HepG2 (cell line): ENCODE measurements around the gene MBD3. TPM values are rescaled to one million over a fixed set of nuclear protein-coding genes. Genes with fewer than 3 reads are reported as not detected.

Experiments
- ADNP ChIP-seq: sonication (generic); formaldehyde crosslinking; IDR thresholded peaks from 2 replicates; pipeline ENCODE4 v1.4.0; 2020; ENCODE audit warnings: missing genetic modification reagents
- FOXA3 ChIP-seq: IDR thresholded peaks from 2 replicates; pipeline ENCODE4 v1.6.1; 2016; ENCODE audit warnings: missing genetic modification reagents, missing compliant biosample characterization
- FOXK1 ChIP-seq: sonication (generic); formaldehyde crosslinking; IDR thresholded peaks from 2 replicates; pipeline ENCODE4 v1.4.0; 2020; ENCODE audit warnings: low read depth, missing genetic modification reagents, borderline replicate concordance
- GABPA ChIP-seq, 2 experiments: IDR thresholded peaks; 2 replicates each; pipeline ENCODE4 v1.6.1; 2011 to 2016; ENCODE audit warnings: low read depth in 2 of 2, low read length in 1 of 2, missing biosample characterization in 1 of 2, missing genetic modification characterization in 1 of 2
- ISX ChIP-seq: sonication (generic); formaldehyde crosslinking; conservative IDR thresholded peaks from 2 replicates; pipeline ENCODE4 v1.5.0; 2020; ENCODE audit warnings: missing genetic modification reagents
- MATR3 ChIP-seq: sonication (generic); formaldehyde crosslinking; IDR thresholded peaks from 2 replicates; pipeline ENCODE4 v1.4.0; 2020; ENCODE audit warnings: missing genetic modification reagents
- PAF1 ChIP-seq: IDR thresholded peaks from 2 replicates; pipeline ENCODE4 v1.6.1; 2016; ENCODE audit warnings: missing genetic modification reagents, missing compliant biosample characterization
- SATB2 ChIP-seq: sonication (generic); formaldehyde crosslinking; IDR thresholded peaks from 2 replicates; pipeline ENCODE4 v1.5.0; 2020; ENCODE audit warnings: missing genetic modification reagents
- TAF1 ChIP-seq: sonication (generic); formaldehyde crosslinking; IDR thresholded peaks from 2 replicates; pipeline ENCODE4 v1.4.0; 2020; ENCODE audit warnings: missing genetic modification reagents
- TOPORS ChIP-seq: sonication (generic); formaldehyde crosslinking; IDR thresholded peaks from 2 replicates; pipeline ENCODE4 v1.8.0; 2023; ENCODE audit warnings: mild to moderate bottlenecking, missing genetic modification reagents
- ZBTB1 ChIP-seq: sonication (generic); formaldehyde crosslinking; IDR thresholded peaks from 2 replicates; pipeline ENCODE4 v1.4.0; 2020; ENCODE audit warnings: missing genetic modification reagents, borderline replicate concordance
- ZNF432 ChIP-seq: sonication (generic); formaldehyde crosslinking; IDR thresholded peaks from 2 replicates; pipeline ENCODE4 v1.5.0; 2020; ENCODE audit warnings: missing genetic modification reagents, mild to moderate bottlenecking, borderline replicate concordance
- ZNF501 ChIP-seq: sonication (generic); formaldehyde crosslinking; IDR thresholded peaks from 2 replicates; pipeline ENCODE4 v1.5.1; 2020; ENCODE audit warnings: mild to moderate bottlenecking, moderate library complexity, missing genetic modification reagents
- ZNF781 ChIP-seq: sonication (generic); formaldehyde crosslinking; IDR thresholded peaks from 2 replicates; pipeline ENCODE4 v1.5.1; 2020; ENCODE audit warnings: borderline replicate concordance, mild to moderate bottlenecking, missing genetic modification reagents; ENCODE audit errors: not compliant biosample characterization
- ZNF891 ChIP-seq: sonication (generic); formaldehyde crosslinking; IDR thresholded peaks from 2 replicates; pipeline ENCODE4 v1.5.0; 2020; ENCODE audit warnings: mild to moderate bottlenecking, missing genetic modification reagents
- polyA plus RNA-seq, 8 experiments: library from polyadenylated mRNA; depleted of rRNA in 3 of 8; stranded (reverse) in 7 of 8; unstranded in 1 of 8; fragments of >200 nt; fragmentation: Illumina TruSeq in 4 of 8; extraction: Trizol in 4 of 8; gene quantifications; 2 replicates each; pipeline versions ENCODE4 v1.2.1 to v1.2.3, GENCODE V29; 2011 to 2016; ENCODE audit warnings: low read depth in 4 of 8, missing spikeins in 1 of 8, mixed read lengths in 1 of 8; ENCODE audit not compliant: insufficient read depth in 1 of 8
- total RNA-seq, 5 experiments: library from RNA; depleted of rRNA; stranded (reverse); fragments of >200 nt; fragmentation: Illumina TruSeq; extraction: Trizol; gene quantifications; 2 replicates each; pipeline ENCODE4 v1.2.3, GENCODE V29; 2016; ENCODE audit warnings: low read depth in 1 of 5
- TF ChIP-seq, protein P1 (sequence below): sonication (generic); formaldehyde crosslinking; IDR thresholded peaks from 2 replicates; pipeline ENCODE4 v1.4.0; 2020; ENCODE audit warnings: mild to moderate bottlenecking, missing genetic modification reagents
- TF ChIP-seq, protein P2 (sequence below): sonication (generic); formaldehyde crosslinking; IDR thresholded peaks from one replicate; pipeline ENCODE4 v1.5.1; 2020; ENCODE audit warnings: mild to moderate bottlenecking, missing genetic modification reagents; ENCODE audit errors: not compliant biosample characterization
- TF ChIP-seq, protein P3 (sequence below): sonication (generic); formaldehyde crosslinking; IDR thresholded peaks from 2 replicates; pipeline ENCODE4 v1.4.0; 2020; ENCODE audit warnings: missing genetic modification reagents

Gene MBD3
- total and polyA plus RNA-seq, 2 of the 13 experiments (the other 11 are each of a cell fraction or from before 2014, with no cell fraction given) = 21.2 to 76.9 TPM

DNA sequence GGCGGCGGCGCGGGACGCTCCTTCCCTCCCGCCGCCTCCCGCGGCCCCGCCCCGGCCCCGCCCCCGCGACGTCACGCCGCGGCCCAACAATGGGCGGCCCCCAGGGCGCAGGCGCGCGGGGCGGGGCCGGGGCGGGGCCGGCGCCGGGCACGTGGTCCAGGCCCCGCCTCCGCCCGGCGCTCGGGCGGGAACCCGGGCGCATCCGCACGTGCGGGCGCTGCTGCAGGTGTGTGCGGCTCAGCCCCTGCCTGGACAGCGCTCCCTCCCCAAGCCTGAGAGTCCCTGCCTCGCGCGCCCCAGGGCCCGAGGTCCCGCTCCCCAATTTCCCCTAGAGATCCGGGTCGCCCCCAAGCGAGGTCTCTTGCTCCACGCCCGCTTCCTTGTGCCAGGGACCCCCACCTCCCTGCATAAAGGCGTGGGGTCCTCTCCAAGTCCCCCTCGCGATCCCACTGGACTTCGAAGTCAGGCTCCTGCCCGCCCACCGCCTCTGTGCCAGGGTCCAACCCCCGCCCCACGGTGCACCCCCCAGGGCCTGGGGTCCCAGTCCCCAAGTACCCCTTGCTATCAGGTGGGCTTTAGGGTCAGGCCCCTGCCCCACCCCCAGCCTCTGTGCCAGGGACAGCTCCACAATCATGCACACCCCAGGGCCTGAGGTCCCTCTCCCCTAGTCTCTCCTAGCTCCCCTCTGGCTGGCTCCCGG, 24.2 kb downstream of the MBD3 start, which contains the start of gene MEX3D (continued):
- TF ChIP-seq ZNF781 (no peak), ADNP (CRISPR knock-in tag) (no peak), PAF1 (no peak), FOXA3 (no peak), MATR3 (CRISPR knock-in tag) (no peak), SATB2 (CRISPR knock-in tag) (0 out of 2 replicates have a peak, but pooled peaks have one; percentile 76), ZNF432 (CRISPR knock-in tag) (no peak), ISX (CRISPR knock-in tag) (no peak), ZNF501 (no peak), ZNF891 (CRISPR knock-in tag) (no peak), FOXK1 (CRISPR knock-in tag) (no peak), TOPORS (CRISPR knock-in tag) (no peak), ZBTB1 (CRISPR knock-in tag) (no peak), TAF1 (CRISPR knock-in tag) (peak; percentile 25; the same call in 1 of the 2 replicates), GABPA (IDR thresholded peaks at IDR 0.05; ENCODE audit: low read depth, low read length) (no peak), GABPA (CRISPR knock-in tag; IDR thresholded peaks at IDR 0.05; ENCODE audit: low read depth) (no peak)
- TF ChIP-seq, protein P1, sequence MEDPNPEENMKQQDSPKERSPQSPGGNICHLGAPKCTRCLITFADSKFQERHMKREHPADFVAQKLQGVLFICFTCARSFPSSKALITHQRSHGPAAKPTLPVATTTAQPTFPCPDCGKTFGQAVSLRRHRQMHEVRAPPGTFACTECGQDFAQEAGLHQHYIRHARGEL (CRISPR knock-in tag) = no peak; the same call in 1 of the 2 replicates
- TF ChIP-seq, protein P2, sequence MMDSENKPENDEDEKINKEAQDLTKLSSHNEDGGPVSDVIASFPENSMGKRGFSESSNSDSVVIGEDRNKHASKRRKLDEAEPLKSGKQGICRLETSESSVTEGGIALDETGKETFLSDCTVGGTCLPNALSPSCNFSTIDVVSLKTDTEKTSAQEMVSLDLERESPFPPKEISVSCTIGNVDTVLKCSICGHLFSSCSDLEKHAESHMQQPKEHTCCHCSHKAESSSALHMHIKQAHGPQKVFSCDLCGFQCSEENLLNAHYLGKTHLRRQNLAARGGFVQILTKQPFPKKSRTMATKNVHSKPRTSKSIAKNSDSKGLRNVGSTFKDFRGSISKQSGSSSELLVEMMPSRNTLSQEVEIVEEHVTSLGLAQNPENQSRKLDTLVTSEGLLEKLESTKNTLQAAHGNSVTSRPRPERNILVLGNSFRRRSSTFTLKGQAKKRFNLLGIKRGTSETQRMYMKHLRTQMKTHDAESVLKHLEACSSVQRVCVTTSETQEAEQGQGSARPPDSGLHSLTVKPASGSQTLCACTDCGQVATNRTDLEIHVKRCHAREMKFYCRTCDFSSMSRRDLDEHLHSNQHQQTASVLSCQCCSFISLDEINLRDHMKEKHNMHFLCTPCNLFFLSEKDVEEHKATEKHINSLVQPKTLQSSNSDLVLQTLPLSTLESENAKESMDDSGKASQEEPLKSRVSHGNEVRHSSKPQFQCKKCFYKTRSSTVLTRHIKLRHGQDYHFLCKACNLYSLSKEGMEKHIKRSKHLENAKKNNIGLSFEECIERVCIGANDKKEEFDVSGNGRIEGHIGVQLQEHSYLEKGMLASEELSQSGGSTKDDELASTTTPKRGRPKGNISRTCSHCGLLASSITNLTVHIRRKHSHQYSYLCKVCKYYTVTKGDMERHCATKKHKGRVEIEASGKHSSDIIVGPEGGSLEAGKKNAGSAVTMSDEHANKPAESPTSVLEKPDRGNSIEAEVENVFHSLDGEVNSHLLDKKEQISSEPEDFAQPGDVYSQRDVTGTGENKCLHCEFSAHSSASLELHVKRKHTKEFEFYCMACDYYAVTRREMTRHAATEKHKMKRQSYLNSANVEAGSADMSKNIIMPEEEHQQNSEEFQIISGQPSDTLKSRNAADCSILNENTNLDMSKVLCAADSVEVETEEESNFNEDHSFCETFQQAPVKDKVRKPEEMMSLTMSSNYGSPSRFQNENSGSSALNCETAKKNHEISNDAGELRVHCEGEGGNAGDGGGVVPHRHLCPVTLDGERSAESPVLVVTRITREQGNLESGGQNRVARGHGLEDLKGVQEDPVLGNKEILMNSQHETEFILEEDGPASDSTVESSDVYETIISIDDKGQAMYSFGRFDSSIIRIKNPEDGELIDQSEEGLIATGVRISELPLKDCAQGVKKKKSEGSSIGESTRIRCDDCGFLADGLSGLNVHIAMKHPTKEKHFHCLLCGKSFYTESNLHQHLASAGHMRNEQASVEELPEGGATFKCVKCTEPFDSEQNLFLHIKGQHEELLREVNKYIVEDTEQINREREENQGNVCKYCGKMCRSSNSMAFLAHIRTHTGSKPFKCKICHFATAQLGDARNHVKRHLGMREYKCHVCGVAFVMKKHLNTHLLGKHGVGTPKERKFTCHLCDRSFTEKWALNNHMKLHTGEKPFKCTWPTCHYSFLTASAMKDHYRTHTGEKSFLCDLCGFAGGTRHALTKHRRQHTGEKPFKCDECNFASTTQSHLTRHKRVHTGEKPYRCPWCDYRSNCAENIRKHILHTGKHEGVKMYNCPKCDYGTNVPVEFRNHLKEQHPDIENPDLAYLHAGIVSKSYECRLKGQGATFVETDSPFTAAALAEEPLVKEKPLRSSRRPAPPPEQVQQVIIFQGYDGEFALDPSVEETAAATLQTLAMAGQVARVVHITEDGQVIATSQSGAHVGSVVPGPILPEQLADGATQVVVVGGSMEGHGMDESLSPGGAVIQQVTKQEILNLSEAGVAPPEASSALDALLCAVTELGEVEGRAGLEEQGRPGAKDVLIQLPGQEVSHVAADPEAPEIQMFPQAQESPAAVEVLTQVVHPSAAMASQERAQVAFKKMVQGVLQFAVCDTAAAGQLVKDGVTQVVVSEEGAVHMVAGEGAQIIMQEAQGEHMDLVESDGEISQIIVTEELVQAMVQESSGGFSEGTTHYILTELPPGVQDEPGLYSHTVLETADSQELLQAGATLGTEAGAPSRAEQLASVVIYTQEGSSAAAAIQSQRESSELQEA = no peak
- TF ChIP-seq, protein P3, sequence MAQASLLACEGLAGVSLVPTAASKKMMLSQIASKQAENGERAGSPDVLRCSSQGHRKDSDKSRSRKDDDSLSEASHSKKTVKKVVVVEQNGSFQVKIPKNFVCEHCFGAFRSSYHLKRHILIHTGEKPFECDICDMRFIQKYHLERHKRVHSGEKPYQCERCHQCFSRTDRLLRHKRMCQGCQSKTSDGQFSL (CRISPR knock-in tag) = peak; percentile 62; the same call in 1 of the 2 replicates
